Cortex of kidney (tissue), 1 donor: Measurements from ENCODE around the gene MTRF1L.
"Not testable (repeated sequence)": the region's sequence is repeated elsewhere in the genome, so short reads cannot be mapped to it uniquely, and the experiment has no call there.

ENCODE experiments used
- DNase-seq: peaks from one replicate; lab custom pipeline; 2025; lab: John Stamatoyannopoulos, UW

The MTRF1L gene

GRCh38 chr6:152969688-152970418 lies 32.7 kb downstream of the MTRF1L start:
- no peak for DNase-seq

- DNase-seq = not testable (repeated sequence)
Measured at GRCh38 chr6:152966168-152966894, 36.2 kb downstream of the MTRF1L start.

GRCh38 chr6:152959333-152959732 lies 43.2 kb downstream of the MTRF1L start:
- DNase-seq = no peak

GRCh38 chr6:152957796-152958195 lies 44.7 kb downstream of the MTRF1L start:
- DNase-seq = no peak

- no peak for DNase-seq
Measured at GRCh38 chr6:152954443-152954842, 48.1 kb downstream of the MTRF1L start.

GRCh38 chr6:152952866-152953509 lies 49.5 kb downstream of the MTRF1L start:
- no peak for DNase-seq

- DNase-seq = no peak
Measured at GRCh38 chr6:152952045-152952444, 50.5 kb downstream of the MTRF1L start.

- DNase-seq = no peak
Measured at GRCh38 chr6:152950240-152950639, 52.3 kb downstream of the MTRF1L start.

- DNase-seq = no peak
Measured at GRCh38 chr6:152948150-152948768, 54.2 kb downstream of the MTRF1L start.

- no peak for DNase-seq
Measured at GRCh38 chr6:152946995-152947394, 55.5 kb downstream of the MTRF1L start.

GRCh38 chr6:152946484-152946883 lies 56.0 kb downstream of the MTRF1L start:
- no peak for DNase-seq

- DNase-seq = no peak
Measured at GRCh38 chr6:152943260-152943897, 59.1 kb downstream of the MTRF1L start.

GRCh38 chr6:152942319-152942869 lies 60.1 kb downstream of the MTRF1L start:
- DNase-seq = no peak

- DNase-seq = no peak
Measured at GRCh38 chr6:152941746-152942145, 60.8 kb downstream of the MTRF1L start.
